ENCODE results near the gene AKAP13.

Gene AKAP13

GRCh38 chr15:85753261-85753660 is 372.9 kb downstream of the AKAP13 start:
- TF ChIP-seq CTCF (IDR thresholded peaks at IDR 0.05; ENCODE audit: insufficient read depth, low read length, poor library complexity, severe bottlenecking) (no peak), EZH2phosphoT487 (conservative IDR thresholded peaks at IDR 0.05; ENCODE audit: low read length) (no peak)
- Histone ChIP-seq H3K9ac (ENCODE audit: low read length) (no peak overlapping the region), H4K20me1 (ENCODE audit: low read depth, low read length) (no peaks in the 10 kb centered on the region)

DNA sequence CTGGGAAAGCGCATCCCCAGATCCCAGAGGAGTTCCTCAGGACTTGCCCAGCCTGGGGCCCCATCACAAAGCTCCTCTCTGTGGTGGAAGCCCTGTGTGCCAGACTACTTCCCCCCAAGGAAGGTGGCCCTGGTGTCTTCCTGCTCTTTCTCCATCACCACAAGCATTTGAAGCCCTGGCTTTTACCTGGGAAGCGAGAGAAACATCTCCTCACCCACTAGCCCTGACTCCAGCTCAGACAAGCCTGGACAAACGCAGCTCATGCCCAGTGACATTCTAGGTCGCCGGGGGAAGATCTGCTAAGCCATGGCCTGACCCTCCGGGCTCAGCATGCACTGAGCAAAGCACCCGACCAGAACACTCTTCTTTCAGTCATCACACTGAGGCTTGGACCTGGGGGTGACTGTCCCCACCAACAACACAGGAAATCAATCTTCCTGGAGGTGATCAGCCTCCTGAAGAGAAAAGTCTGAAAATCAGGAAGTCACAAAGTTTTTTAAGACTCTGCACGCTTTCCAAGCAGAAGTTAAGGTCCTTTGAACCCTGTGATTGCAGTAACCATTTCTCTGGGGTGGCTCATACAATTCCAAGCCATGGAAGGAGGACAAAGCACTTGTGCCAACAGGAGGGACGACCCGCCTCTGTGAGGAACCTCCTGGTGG is 373.5 kb downstream of the AKAP13 start:
- no peak overlapping the region for H3K4me3 ChIP-seq (ENCODE audit: insufficient read depth, low read length, poor library complexity, severe bottlenecking)
- no peaks in the 10 kb centered on the region for H3K36me3 ChIP-seq (ENCODE audit: low read length)
- TF ChIP-seq CTCF (IDR thresholded peaks at IDR 0.05; ENCODE audit: insufficient read depth, low read length, poor library complexity, severe bottlenecking) (no peak), EZH2phosphoT487 (conservative IDR thresholded peaks at IDR 0.05; ENCODE audit: low read length) (no peak)
- H3K9me3 ChIP-seq (ENCODE audit: insufficient read depth, low read length) = no peaks in the 10 kb centered on the region
- no peak overlapping the region for H2AFZ ChIP-seq (ENCODE audit: low read depth, low read length, severe bottlenecking)
- no peaks in the 10 kb centered on the region for H3K79me2 ChIP-seq (ENCODE audit: insufficient read depth, low read length)
- no peaks in the 10 kb centered on the region for H3K27me3 ChIP-seq (ENCODE audit: low read length)
- H3K4me2 ChIP-seq (ENCODE audit: low read depth, low read length, poor library complexity, severe bottlenecking) = no peak overlapping the region
- H3F3A ChIP-seq (ENCODE audit: insufficient read depth) = 0 out of 2 replicates have a peak, but pooled peaks cover 4% of the 10 kb centered on the region
- H3K9me2 ChIP-seq (replicated peaks; ENCODE audit: insufficient read depth, low read length) = no peaks in the 10 kb centered on the region
- no peaks in the 10 kb centered on the region for H4K20me1 ChIP-seq (ENCODE audit: low read depth, low read length)
- no peak overlapping the region for H3K27ac ChIP-seq (ENCODE audit: low read depth, low read length)
- H3K9ac ChIP-seq (ENCODE audit: low read length) = no peak overlapping the region

More at GRCh38 chr15:85753261-85753660, 372.9 kb downstream of the AKAP13 start:
- no peak overlapping the region for H2AFZ ChIP-seq (ENCODE audit: low read depth, low read length, severe bottlenecking)
- no peak overlapping the region for H3K27ac ChIP-seq (ENCODE audit: low read depth, low read length)
- 0 out of 2 replicates have a peak, but pooled peaks cover 6% of the 10 kb centered on the region for H3F3A ChIP-seq (ENCODE audit: insufficient read depth)
- no peak overlapping the region for H3K4me3 ChIP-seq (ENCODE audit: insufficient read depth, low read length, poor library complexity, severe bottlenecking)
- H3K4me2 ChIP-seq (ENCODE audit: low read depth, low read length, poor library complexity, severe bottlenecking) = no peak overlapping the region
- no peaks in the 10 kb centered on the region for H3K27me3 ChIP-seq (ENCODE audit: low read length)
- no peaks in the 10 kb centered on the region for H3K9me2 ChIP-seq (replicated peaks; ENCODE audit: insufficient read depth, low read length)
- H3K79me2 ChIP-seq (ENCODE audit: insufficient read depth, low read length) = no peaks in the 10 kb centered on the region
- H3K36me3 ChIP-seq (ENCODE audit: low read length) = no peaks in the 10 kb centered on the region
- H3K9me3 ChIP-seq (ENCODE audit: insufficient read depth, low read length) = no peaks in the 10 kb centered on the region

DNA sequence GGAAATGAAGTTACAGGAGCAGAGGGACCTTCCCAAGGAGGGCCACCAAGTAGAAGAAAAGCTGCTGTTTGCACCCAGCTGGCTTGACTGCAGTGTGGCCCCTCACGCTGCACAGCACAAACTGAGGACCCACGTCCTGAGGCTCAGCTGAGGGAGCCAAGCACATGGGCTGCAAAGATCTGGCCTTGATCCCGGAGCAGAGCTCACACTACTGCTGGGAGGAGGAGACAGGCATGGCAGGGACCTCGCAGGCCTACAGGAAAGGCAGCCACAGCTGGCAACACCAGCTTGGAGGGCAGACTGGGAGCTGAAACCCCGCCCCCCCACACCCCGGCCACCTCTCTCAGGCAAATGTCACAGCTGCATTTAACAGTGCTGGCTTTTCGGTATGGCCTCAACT is 374.6 kb downstream of the AKAP13 start:
- H3K9me2 ChIP-seq (replicated peaks; ENCODE audit: insufficient read depth, low read length) = no peaks in the 10 kb centered on the region
- no peaks in the 10 kb centered on the region for H4K20me1 ChIP-seq (ENCODE audit: low read depth, low read length)
- TF ChIP-seq EZH2phosphoT487 (conservative IDR thresholded peaks at IDR 0.05; ENCODE audit: low read length) (no peak), CTCF (IDR thresholded peaks at IDR 0.05; ENCODE audit: insufficient read depth, low read length, poor library complexity, severe bottlenecking) (no peak)
- no peak overlapping the region for H2AFZ ChIP-seq (ENCODE audit: low read depth, low read length, severe bottlenecking)
- H3K27me3 ChIP-seq (ENCODE audit: low read length) = no peaks in the 10 kb centered on the region
- no peak overlapping the region for H3K4me3 ChIP-seq (ENCODE audit: insufficient read depth, low read length, poor library complexity, severe bottlenecking)
- no peaks in the 10 kb centered on the region for H3K9me3 ChIP-seq (ENCODE audit: insufficient read depth, low read length)
- no peak overlapping the region for H3K9ac ChIP-seq (ENCODE audit: low read length)
- no peak overlapping the region for H3K27ac ChIP-seq (ENCODE audit: low read depth, low read length)
- no peaks in the 10 kb centered on the region for H3F3A ChIP-seq (ENCODE audit: insufficient read depth)
- no peaks in the 10 kb centered on the region for H3K36me3 ChIP-seq (ENCODE audit: low read length)
- H3K79me2 ChIP-seq (ENCODE audit: insufficient read depth, low read length) = no peaks in the 10 kb centered on the region
- H3K4me2 ChIP-seq (ENCODE audit: low read depth, low read length, poor library complexity, severe bottlenecking) = no peak overlapping the region

Data from SU-DHL-6 (cell line).